Measurements from ENCODE around the gene PCK2.

DNA sequence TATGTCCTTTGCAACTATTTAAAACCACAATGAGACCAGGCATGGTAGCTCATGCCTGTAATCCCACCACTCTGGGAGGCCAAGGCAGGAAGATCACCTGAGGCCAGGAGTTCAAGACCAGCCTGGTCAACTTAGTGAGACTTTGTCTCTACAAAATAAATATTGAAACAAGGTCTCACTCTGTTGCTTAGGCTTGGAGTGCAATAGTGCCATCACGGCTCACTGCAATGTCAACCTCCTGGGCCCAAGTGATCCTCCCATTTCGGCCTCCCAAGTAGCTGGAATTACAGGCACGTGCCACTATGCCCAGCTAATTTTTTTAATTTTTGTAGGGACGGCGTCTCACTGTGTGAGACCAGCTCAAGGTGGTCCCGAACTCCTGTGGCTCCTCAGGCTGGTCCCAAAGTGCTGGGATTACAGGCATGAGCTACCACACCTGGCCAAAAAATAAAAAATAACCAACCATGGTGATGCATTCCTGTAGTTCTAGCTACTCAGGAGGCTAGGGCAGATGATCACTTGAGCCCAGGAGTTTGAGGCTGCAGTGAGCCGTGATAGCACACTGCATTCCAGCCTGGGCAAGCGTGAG, 35.4 kb downstream of the PCK2 start:
- TF ChIP-seq POLR2A (IDR thresholded peaks at IDR 0.05; ENCODE audit: low read depth, low read length) (no peak), GATA2 (IDR thresholded peaks at IDR 0.05; ENCODE audit: insufficient read depth, insufficient read length, low read depth, low read length) (no peak)
- TF ChIP-seq, protein P1, sequence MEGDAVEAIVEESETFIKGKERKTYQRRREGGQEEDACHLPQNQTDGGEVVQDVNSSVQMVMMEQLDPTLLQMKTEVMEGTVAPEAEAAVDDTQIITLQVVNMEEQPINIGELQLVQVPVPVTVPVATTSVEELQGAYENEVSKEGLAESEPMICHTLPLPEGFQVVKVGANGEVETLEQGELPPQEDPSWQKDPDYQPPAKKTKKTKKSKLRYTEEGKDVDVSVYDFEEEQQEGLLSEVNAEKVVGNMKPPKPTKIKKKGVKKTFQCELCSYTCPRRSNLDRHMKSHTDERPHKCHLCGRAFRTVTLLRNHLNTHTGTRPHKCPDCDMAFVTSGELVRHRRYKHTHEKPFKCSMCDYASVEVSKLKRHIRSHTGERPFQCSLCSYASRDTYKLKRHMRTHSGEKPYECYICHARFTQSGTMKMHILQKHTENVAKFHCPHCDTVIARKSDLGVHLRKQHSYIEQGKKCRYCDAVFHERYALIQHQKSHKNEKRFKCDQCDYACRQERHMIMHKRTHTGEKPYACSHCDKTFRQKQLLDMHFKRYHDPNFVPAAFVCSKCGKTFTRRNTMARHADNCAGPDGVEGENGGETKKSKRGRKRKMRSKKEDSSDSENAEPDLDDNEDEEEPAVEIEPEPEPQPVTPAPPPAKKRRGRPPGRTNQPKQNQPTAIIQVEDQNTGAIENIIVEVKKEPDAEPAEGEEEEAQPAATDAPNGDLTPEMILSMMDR (IDR thresholded peaks at IDR 0.05; ENCODE audit: extremely low read depth in 1 of 2, insufficient read depth in 1 of 2, low read depth in 1 of 2, low read length in 2 of 2): no peak
